Mesendoderm (in vitro differentiated cells): Measurements from ENCODE around the gene FEM1B.

Experiments used
- DNase-seq: peaks from one replicate; pipeline ENCODE4 v3.0.0; 2013
- H2AK5ac ChIP-seq: 2 replicates; pipeline ENCODE4 v1.6.1; 2013; ENCODE audit warnings: low read length, inconsistent platforms
- H2BK120ac ChIP-seq: 2 replicates; pipeline ENCODE4 v1.6.1; 2013; ENCODE audit warnings: low read depth, mild to moderate bottlenecking, low read length, moderate library complexity, mixed read lengths
- H2BK15ac ChIP-seq: replicated peaks from 2 replicates; pipeline ENCODE4 v1.6.1; 2013; ENCODE audit warnings: low read depth, mild to moderate bottlenecking, moderate library complexity
- H2BK5ac ChIP-seq: 2 replicates; pipeline ENCODE4 v1.6.1; 2013; ENCODE audit warnings: low read length, inconsistent platforms
- H3K18ac ChIP-seq: 2 replicates; pipeline ENCODE4 v1.6.1; 2013; ENCODE audit warnings: mild to moderate bottlenecking, low read length, mixed read lengths
- H3K23ac ChIP-seq: one replicate; pipeline ENCODE4 v1.6.1; 2013; ENCODE audit warnings: low read length
- H3K27ac ChIP-seq: 2 replicates; pipeline ENCODE4 v1.5.1; 2013; ENCODE audit warnings: low read depth, mild to moderate bottlenecking, inconsistent platforms, low read length, moderate library complexity
- H3K27me3 ChIP-seq: 2 replicates; pipeline ENCODE4 v1.6.1; 2013; ENCODE audit warnings: low read length, control low read depth, mild to moderate bottlenecking, inconsistent platforms; ENCODE audit not compliant: insufficient read depth, poor library complexity
- H3K36me3 ChIP-seq: 2 replicates; pipeline ENCODE4 v1.6.1; 2013; ENCODE audit warnings: low read length, inconsistent platforms; ENCODE audit not compliant: control insufficient read depth, insufficient read depth
- H3K4ac ChIP-seq: one replicate; pipeline ENCODE4 v1.6.1; 2013; ENCODE audit warnings: low read depth, mild to moderate bottlenecking, low read length, moderate library complexity
- H3K4me1 ChIP-seq: 2 replicates; pipeline ENCODE4 v1.6.1; 2013; ENCODE audit warnings: low read depth, low read length, inconsistent platforms; ENCODE audit not compliant: control insufficient read depth
- H3K4me2 ChIP-seq: 2 replicates; pipeline ENCODE4 v1.6.1; 2013; ENCODE audit warnings: low read length
- H3K4me3 ChIP-seq: 2 replicates; pipeline ENCODE4 v1.5.1; 2013; ENCODE audit warnings: mild to moderate bottlenecking, low read length
- H3K56ac ChIP-seq: one replicate; pipeline ENCODE4 v1.6.1; 2013; ENCODE audit warnings: low read length
- H3K79me1 ChIP-seq: 2 replicates; pipeline ENCODE4 v1.6.1; 2013; ENCODE audit warnings: low read length, inconsistent platforms
- H3K79me2 ChIP-seq: 2 replicates; pipeline ENCODE4 v1.6.1; 2013; ENCODE audit warnings: mild to moderate bottlenecking, low read length; ENCODE audit not compliant: control insufficient read depth, insufficient read depth
- H3K9ac ChIP-seq: 2 replicates; pipeline ENCODE4 v1.6.1; 2013; ENCODE audit warnings: low read length, inconsistent platforms
- H4K5ac ChIP-seq: one replicate; pipeline ENCODE4 v1.6.1; 2013; ENCODE audit warnings: low read length
- H4K8ac ChIP-seq: one replicate; pipeline ENCODE4 v1.6.1; 2013; ENCODE audit warnings: low read depth, mild to moderate bottlenecking, control low read depth, low read length, moderate library complexity
- WGBS: extraction: QIAGEN DNeasy Blood & Tissue Kit; methylation state at CpG from one replicate; pipeline ENCODE4 v1.1.7; 2013; ENCODE audit warnings: low lambda C conversion rate, missing lambda C conversion rate; ENCODE audit not compliant: insufficient coverage; ENCODE audit errors: extremely low coverage; 5-methylcytosine and 5-hydroxymethylcytosine counted together

The FEM1B gene

GRCh38 chr15:68339481-68339880 lies 61.9 kb downstream of the FEM1B start:
- H3K4me2 ChIP-seq = no peak overlapping the region
- H3K27ac ChIP-seq = no peak overlapping the region
- no peak overlapping the region for H3K9ac ChIP-seq
- H4K8ac ChIP-seq = no peak overlapping the region
- H3K23ac ChIP-seq = no peak overlapping the region
- H2BK15ac ChIP-seq = no peak overlapping the region
- no peak overlapping the region for H3K4me3 ChIP-seq
- no peak overlapping the region for H2AK5ac ChIP-seq
- H3K18ac ChIP-seq = no peak overlapping the region
- H3K56ac ChIP-seq = no peak overlapping the region
- no peak for DNase-seq
- WGBS = no CpG with 5 or more reads among the region's 10 CpGs
- no peak overlapping the region for H2BK120ac ChIP-seq
- no peak overlapping the region for H4K5ac ChIP-seq
- H3K27me3 ChIP-seq = no peaks in the 10 kb centered on the region
- H3K79me2 ChIP-seq = no peaks in the 10 kb centered on the region
- H3K4me1 ChIP-seq = no peaks in the 10 kb centered on the region
- no peaks in the 10 kb centered on the region for H3K79me1 ChIP-seq
- no peak overlapping the region for H2BK5ac ChIP-seq
- no peaks in the 10 kb centered on the region for H3K36me3 ChIP-seq
- no peak overlapping the region for H3K4ac ChIP-seq

- no peak for DNase-seq
- no peaks in the 10 kb centered on the region for H3K27me3 ChIP-seq
- no peaks in the 10 kb centered on the region for H3K79me2 ChIP-seq
- no peak overlapping the region for H3K56ac ChIP-seq
- no peak overlapping the region for H3K4me2 ChIP-seq
- no peak overlapping the region for H4K5ac ChIP-seq
- no peak overlapping the region for H2BK15ac ChIP-seq
- no peaks in the 10 kb centered on the region for H3K36me3 ChIP-seq
- no peak overlapping the region for H3K27ac ChIP-seq
- H3K18ac ChIP-seq = no peak overlapping the region
- H3K79me1 ChIP-seq = no peaks in the 10 kb centered on the region
- H3K23ac ChIP-seq = no peak overlapping the region
- no peak overlapping the region for H2AK5ac ChIP-seq
- no peak overlapping the region for H3K4me3 ChIP-seq
- no peak overlapping the region for H4K8ac ChIP-seq
- no CpG with 5 or more reads among the region's 15 CpGs for WGBS
- H3K9ac ChIP-seq = no peak overlapping the region
- H2BK120ac ChIP-seq = no peak overlapping the region
- no peak overlapping the region for H3K4ac ChIP-seq
- H2BK5ac ChIP-seq = no peak overlapping the region
- H3K4me1 ChIP-seq = no peaks in the 10 kb centered on the region
Measured at GRCh38 chr15:68340726-68341671, 63.5 kb downstream of the FEM1B start.

- no peak for DNase-seq
- no peak overlapping the region for H4K5ac ChIP-seq
- no peak overlapping the region for H2BK5ac ChIP-seq
- no peak overlapping the region for H2BK120ac ChIP-seq
- H3K36me3 ChIP-seq = no peaks in the 10 kb centered on the region
- H2AK5ac ChIP-seq = no peak overlapping the region
- H3K4me1 ChIP-seq = no peaks in the 10 kb centered on the region
- no peaks in the 10 kb centered on the region for H3K79me1 ChIP-seq
- H3K27ac ChIP-seq = no peak overlapping the region
- no peak overlapping the region for H3K4me2 ChIP-seq
- no peaks in the 10 kb centered on the region for H3K79me2 ChIP-seq
- no peak overlapping the region for H3K18ac ChIP-seq
- H3K4ac ChIP-seq = no peak overlapping the region
- no peak overlapping the region for H3K23ac ChIP-seq
- no CpG with 5 or more reads among the region's 17 CpGs for WGBS
- no peak overlapping the region for H3K56ac ChIP-seq
- H4K8ac ChIP-seq = no peak overlapping the region
- no peaks in the 10 kb centered on the region for H3K27me3 ChIP-seq
- H2BK15ac ChIP-seq = no peak overlapping the region
- no peak overlapping the region for H3K4me3 ChIP-seq
- no peak overlapping the region for H3K9ac ChIP-seq
Measured at GRCh38 chr15:68341760-68342725, 64.5 kb downstream of the FEM1B start.

DNA sequence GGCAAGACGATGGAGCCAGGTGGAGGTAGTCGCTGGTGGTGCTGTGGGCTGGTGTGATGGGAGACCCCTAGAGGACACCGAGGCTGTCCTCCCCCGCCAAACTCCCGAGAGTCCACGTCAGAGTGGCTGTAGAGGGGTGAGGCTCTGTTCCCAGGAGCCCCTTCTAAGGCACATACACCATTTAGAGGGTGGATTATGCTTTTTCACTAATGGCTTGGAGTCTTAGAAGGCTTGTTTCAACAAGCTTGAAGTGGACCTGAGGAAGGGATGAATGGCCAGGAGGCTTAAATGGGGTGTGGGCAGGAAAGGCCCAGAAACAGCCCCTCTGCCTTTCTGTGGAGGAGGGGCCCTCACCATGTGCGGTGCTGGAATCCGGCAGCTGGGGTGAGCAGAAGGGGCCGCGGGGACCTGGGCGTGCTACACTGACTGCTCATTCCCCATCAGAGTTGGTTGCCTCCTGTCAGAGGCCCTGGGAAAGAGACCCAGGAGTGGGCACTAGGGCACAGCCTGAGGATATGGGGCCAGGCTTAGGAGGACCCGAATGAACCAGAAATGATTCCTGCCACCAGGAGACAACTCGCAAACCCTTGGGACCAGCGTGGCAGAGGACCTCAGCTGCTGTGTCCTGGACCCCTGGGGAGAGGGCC lies 66.2 kb downstream of the FEM1B start:
- no CpG with 5 or more reads among the region's 14 CpGs for WGBS
- Histone ChIP-seq H3K36me3 (no peaks in the 10 kb centered on the region), H3K9ac (no peak overlapping the region)

DNA sequence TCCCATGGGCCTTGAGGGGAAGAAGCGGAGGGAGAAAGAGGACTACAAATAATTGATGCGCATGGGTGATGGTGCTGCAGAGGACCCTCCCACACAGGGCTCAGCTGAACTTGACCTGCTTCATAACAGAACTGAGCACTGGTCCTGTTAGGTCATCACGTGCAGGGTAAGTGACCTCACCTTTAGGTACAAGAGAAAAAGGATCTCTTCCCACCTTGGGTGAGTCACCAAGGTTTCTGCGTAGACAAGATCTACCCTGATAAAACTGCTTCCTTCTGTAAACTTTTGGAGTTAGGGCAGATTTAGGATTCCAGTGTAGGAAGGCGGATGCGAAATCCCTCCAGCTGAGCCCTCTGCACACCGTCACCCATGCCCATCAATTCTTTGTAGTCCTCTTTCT lies 67.1 kb downstream of the FEM1B start:
- H3K36me3 ChIP-seq = no peaks in the 10 kb centered on the region
- no peak overlapping the region for H3K4me2 ChIP-seq
- no peaks in the 10 kb centered on the region for H3K79me1 ChIP-seq
- H3K27me3 ChIP-seq = no peaks in the 10 kb centered on the region
- H3K4ac ChIP-seq = no peak overlapping the region
- no peak overlapping the region for H2AK5ac ChIP-seq
- H3K79me2 ChIP-seq = no peaks in the 10 kb centered on the region
- no peak overlapping the region for H3K23ac ChIP-seq
- WGBS = no CpG with 5 or more reads among the region's 7 CpGs
- H3K4me3 ChIP-seq = no peak overlapping the region
- no peak overlapping the region for H3K27ac ChIP-seq
- no peak overlapping the region for H3K56ac ChIP-seq
- H4K5ac ChIP-seq = no peak overlapping the region
- H3K18ac ChIP-seq = no peak overlapping the region
- no peak overlapping the region for H3K9ac ChIP-seq
- no peak for DNase-seq
- no peak overlapping the region for H2BK5ac ChIP-seq
- H2BK15ac ChIP-seq = no peak overlapping the region
- H4K8ac ChIP-seq = no peak overlapping the region
- no peak overlapping the region for H2BK120ac ChIP-seq
- H3K4me1 ChIP-seq = no peaks in the 10 kb centered on the region

More for the DNA sequence above, 66.2 kb downstream of the FEM1B start:
- Histone ChIP-seq H2BK5ac (no peak overlapping the region), H3K23ac (no peak overlapping the region), H3K4me2 (no peak overlapping the region), H2BK120ac (no peak overlapping the region), H2AK5ac (no peak overlapping the region), H3K27ac (no peak overlapping the region), H4K5ac (no peak overlapping the region), H3K18ac (no peak overlapping the region), H4K8ac (no peak overlapping the region), H3K27me3 (no peaks in the 10 kb centered on the region), H2BK15ac (no peak overlapping the region), H3K56ac (no peak overlapping the region), H3K79me1 (no peaks in the 10 kb centered on the region), H3K4me1 (no peaks in the 10 kb centered on the region), H3K4ac (no peak overlapping the region), H3K79me2 (no peaks in the 10 kb centered on the region), H3K4me3 (no peak overlapping the region)
- no peak for DNase-seq
